ENCODE data around the gene RCE1.

GRCh38 chr11:66850235-66850587 lies 7.0 kb downstream of the RCE1 start:
- no peak for TF ChIP-seq POLR2A (IDR thresholded peaks at IDR 0.05; ENCODE audit: low read depth, low read length)
- TF ChIP-seq POLR2AphosphoS5 (IDR thresholded peaks at IDR 0.05; ENCODE audit: low read depth, low read length) = no peak
- no peak for TF ChIP-seq TAF1 (IDR thresholded peaks at IDR 0.05; ENCODE audit: borderline replicate concordance, low read depth, low read length)

Measured in GM12892 (cell line).